Epidermal melanocyte (primary cell): ENCODE data around the gene RSPH1.
A peak's percentile ranks its signal among the peaks of the same experiment; 100 is the strongest.

Source experiments
- DNase-seq: peaks from one replicate; pipeline ENCODE4 v3.0.0; 2011; ENCODE audit warnings: low spot score; ENCODE audit not compliant: insufficient read length

RSPH1 gene

DNA sequence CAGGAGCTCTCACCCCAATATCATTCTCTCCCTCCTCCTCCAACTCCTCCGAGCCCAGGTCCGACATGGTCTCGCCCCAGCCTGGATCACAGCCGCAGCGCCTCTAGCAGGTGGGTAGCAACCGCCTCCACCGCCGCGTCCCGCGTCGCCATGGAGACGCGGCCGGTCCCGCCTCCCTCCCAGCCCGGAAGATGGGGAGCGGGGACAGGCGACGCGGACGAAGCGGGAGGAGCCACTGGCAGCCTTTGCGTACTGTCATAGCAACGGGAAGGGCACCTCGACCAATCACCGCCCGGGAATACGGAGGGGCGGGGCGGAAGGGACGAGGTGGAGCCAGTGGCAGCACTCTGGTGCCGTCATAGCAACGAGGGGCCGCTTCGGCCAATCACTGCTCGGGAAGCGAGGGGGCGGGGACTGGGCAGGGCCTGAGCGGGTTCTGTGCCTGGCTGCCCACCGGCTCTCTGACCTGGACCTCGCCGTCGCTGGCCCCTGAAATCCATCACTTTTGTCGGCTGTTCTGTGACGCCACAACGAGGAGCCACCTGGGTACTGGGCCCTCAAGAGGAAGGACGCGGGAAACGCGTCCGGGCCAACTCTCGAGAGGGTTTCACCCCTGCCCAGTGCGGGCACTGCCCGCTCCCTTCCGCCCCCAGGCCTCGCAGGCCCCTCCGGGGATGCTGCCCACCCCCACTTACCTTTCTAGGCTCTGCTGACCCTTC, at the start of gene RSPH1:
TSS of gene RSPH1 (minus strand) at position 105 of the 719 bp plus-strand sequence. CDS start at position 67, 38 bp downstream.
- DNase-seq = peak; percentile 92

DNA sequence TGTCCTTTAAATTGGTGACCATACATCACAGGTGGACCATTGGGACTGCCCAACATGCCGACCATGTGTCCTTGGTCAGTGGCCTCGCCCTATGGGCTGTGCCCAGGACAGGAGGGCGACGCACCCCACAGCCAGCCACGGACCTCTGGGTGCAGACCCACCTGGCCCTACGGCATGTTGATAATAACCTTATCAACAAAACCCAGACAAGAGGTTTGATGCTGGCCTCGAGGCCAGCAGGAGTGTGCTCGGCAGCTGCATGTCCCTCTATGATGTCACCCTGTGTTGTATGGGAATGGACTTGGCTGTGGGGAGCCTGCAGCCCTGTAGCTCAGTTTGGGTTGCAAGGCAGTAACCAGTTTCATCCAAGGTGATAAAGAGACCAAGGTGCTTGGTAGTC, 49.7 kb upstream of the RSPH1 start:
- no peak for DNase-seq

DNA sequence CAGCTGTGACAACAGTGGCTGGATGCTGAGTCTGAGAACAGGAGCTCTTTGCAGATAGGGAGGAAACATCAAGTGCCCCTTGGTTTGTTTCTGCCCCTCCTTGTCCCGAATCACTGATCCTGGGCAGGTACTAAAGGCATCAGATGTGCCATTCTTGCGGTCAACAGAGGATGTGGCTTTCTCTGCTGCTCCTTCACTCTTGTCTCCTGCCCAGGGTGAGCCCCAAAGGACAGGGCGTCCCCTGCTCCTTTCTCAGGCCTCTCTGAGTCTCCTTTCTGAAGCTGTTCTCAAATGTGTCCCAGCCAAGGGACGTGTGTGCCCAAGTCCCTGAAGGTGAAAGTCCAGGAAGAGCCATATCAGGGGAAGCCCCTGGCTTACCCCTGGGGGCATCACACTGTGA, 49.3 kb upstream of the RSPH1 start:
- DNase-seq = no peak

DNA sequence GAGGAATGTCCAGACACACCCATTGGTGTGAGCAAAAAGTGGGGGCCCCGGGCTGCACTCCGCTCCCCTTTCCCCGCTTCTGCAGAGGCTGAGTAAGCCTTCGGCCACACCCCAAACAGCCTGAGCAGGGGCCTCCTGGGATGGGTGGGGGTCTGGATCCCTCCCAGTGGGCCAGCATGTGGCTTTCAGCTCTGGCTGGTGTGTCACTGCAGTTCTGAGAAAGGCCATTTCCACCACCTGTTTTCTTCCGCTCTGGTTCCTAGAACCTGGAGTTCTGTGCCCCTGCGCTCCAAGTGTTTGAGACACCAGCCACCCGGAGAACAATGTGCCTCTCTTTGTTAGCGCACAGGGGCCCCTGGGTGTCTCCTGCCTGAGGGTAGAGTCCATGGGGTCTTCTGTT, 48.5 kb upstream of the RSPH1 start:
- DNase-seq = no peak

DNA sequence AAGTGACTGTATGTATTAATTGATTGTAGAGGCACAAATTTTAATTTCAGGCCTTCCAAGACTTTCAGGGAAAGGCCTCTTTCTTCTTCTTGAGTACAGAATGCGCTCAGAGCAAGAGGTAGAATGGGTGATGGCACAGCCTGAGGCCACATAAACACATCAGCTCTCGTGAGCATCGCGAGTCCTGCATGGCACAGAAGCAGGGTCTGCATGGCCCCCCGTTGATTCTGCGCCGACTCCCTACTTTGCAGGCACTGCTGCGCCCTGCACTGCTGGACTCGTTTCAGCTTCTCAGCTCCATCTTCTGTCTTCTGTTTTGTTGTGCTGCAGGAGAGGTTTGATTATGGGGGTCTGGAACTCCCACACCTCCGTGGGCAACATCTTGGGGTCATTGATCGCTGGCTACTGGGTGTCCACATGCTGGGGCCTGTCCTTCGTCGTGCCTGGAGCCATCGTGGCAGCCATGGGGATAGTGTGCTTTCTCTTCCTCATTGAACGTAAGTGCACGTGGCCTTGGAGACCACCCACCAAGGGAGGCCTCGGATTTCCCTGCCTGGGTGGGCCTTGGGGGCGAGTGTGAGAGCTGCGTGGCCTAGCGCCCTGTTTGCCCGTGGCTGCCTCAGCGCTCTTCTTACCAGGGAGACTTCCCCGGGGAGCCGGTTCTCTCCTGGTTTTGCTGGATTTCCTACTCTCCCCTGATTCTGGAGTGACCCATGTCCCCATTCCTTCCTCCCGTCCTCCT, 47.3 kb upstream of the RSPH1 start:
- no peak for DNase-seq

DNA sequence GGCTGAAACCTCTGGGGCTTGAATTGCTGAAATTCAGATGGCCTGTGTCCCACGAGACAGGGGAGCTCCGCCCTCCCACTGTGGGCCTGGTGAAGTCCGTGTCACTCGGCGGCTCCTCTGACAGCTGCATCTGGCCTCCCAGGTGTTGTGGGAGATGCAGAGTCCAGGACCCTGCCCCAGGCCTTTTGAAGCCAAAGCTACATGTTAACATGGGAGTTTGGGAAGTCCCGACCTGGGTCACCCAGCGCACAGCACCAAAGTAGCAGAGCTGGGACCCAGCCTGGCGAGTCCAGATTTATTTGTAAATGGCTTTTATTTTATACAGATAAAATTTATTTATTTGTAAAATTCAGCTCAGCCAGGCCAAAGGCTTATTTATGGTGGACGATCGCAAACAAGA, 46.6 kb upstream of the RSPH1 start:
- DNase-seq = no peak

DNA sequence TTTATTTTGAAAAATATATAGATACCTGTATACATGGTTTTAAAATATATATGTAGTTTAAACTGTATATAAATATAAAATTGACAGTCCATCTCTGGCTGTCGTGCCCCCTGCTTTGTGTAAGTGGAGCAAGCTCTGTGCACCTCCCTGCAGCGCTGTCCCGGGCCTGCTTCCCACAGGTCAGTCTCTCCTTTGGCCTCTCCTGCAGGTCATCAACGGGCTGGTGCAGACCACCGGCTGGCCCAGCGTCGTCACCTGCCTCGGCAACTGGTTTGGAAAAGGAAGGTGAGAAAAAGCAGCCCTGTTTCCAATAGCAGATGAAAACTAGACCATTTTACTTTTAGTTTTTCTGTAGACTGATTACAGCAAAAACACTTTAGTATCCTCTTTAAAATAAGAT, 46.2 kb upstream of the RSPH1 start:
- DNase-seq = no peak

DNA sequence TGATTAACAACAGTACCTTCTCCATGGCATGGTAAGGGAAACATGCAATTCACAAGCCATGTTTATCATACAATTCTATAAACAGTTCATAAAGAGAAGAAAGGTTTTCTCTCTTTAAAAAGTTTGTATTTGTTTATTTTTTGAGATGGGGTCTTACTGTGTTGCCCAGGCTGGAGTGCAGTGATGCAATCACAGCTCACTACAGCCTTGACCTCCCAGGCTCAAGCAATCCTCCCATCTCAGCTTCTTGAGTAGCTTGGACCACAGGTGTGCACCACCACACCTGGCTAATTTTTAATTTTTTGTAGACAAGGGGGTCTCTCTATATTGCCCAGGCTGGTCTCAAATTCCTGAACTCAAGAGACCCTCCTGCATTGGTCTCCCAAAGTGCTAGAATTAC, 45.6 kb upstream of the RSPH1 start:
- no peak for DNase-seq

DNA sequence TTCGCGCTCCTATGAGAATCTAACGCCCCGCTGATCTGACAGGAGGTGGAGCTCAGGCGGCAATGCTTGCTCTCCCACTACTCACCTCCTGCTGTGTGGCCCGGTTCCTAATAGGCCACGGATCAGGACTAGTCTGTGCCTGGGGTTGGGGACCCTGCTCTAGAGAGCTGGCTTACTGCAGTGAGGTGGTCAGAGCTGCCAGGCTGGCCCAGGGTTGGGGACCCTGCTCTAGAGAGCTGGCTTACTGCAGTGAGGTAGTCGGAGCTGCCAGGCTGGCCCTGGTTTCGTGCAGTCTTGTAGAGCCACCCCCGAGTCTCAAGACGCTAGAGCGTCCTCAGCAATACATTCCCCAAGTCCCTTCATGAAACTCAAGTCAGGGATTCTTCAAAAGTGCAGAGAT, 45.1 kb upstream of the RSPH1 start:
- no peak for DNase-seq

DNA sequence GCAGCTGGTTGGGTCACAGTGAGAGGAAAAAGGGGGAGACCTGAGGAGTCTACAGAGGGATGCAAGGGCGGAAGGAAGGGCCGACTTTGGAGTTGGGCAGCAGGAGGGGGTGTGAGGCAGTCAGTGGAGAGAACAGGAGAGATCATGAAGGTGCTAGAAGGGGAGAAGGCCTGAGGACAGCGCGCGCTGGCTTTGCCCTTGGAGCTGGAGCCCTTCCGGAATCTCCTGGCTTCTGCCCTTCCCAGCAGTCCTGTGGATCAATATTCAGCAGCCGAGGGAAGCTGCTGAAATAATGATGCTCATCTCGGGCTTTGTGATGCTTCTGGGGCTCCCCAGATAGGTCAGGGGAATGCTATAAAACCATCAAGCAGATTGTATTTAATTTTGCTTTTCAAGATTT, 44.4 kb upstream of the RSPH1 start:
- DNase-seq = no peak

DNA sequence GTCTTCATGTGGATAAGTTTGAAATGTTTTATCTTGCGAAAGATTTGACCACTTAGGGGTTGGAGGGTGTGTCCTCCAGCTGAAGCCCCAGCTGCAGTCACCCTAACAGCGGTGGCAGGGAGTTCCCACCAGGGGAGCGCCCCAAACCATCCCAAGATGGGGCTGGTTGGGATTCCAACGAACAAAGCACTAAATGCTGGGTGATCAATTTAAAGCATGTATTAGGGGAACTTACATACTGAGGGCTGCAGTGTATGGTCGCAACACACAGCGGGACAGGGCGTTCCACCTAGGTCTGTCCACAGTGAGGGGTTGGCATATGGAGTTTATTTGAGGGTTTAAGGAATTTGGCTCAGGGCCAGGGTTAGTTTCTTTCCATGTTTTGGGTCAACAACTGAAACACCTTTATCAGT, 43.9 kb upstream of the RSPH1 start:
- no peak for DNase-seq

DNA sequence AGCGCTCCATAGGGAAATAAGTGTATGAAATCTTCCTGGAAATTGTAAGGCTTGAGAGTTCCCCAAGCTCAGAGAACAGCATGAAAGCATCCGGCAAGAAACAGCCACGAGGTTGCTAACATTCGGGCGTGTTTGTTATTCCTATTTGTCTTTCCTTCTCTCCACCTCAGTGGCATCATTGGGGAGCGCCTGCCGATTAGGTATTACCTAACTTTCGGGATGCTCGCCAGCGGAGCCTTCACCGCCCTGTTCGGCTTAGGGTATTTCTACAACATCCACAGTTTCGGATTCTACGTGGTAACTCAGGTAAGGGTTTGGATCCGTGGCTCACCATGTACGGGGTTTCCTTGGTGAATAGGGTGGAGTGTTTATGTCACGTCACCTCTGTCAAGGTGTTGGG, 43.3 kb upstream of the RSPH1 start:
- no peak for DNase-seq

DNA sequence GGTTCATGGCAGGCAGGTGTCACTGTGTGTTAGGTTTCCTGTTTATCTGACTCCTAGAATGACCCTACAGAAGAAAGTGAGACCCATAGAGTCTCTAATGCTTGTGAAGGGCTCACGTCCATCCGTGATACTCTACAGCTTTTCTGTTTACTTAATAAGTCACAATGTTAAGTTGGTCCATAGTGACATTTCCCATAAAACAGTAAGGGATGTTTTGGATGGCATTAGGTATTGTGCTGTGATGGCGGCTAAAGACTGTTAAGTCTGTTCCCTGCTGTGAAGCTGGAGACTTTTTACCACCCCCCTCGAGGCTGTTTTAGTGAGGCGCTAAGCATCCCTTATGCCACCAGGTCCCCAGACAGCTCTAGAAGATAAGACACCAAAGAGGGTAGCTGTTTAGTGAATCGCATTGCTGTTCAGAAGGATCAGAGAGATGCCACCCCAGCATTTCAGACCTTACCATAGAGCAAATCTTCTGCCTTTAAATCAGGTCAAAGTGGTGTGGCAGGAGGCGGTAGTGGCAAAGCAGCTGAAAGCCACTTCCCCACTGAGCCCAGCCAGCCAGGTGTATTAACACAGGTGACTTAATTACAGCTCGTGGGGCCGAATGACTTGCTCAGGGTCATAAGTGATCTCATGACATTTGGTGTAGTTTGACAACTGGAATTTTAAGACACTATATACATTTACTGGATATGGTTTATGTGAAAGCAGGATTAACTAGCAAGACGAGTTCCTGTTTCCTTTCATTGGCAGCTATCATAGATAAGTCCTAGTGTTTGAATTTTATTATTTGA, 42.7 kb upstream of the RSPH1 start:
- no peak for DNase-seq

DNA sequence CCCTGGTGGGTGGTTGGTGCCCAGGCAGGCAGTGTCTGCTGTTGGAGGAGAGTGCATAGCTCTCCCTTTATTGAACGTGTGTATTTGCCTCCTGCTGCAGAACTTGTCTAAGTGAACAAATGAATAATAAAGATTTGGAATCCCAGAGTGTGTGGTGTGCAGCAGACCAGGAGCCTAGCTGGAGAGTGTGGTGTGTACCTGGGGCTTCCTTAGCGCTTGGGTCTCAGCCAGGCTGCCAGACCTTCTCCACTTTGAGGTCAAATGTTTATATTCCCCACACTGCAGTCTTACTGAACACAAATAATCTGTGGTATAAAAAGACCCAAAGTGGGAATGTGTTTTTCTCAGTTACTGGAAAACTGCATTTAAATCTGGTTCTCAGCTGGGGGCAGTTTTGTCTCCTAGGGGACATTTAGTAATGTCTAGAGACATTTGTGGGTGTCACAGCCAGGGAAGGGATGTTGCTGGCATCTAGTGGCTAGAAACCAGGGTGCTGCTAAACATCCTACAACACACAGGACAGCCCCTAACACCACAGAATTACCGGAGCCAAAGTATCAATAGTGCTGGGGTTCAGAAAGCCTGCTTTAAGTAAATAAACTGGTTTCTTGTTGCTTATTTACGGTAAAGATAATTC, 41.2 kb upstream of the RSPH1 start:
- DNase-seq = no peak

DNA sequence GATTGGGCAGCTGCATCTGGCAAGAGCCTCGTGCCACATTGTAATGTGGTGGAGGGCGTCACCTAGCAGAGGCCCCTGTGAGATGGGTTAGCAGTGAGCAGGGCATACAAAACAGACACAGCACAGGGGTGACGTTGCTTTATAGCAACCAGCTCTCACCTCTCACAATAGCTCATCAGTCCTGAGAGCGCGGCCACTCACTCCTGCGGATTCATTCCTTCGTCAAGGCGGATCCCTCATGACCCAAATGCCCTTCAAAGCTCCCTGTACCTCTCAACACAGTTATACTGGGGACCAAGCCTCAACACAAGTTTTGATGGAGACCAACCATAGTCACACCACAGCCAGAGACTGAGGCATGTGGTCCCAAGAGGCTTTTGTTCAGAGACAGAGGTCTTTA, 40.6 kb upstream of the RSPH1 start:
- DNase-seq = no peak

DNA sequence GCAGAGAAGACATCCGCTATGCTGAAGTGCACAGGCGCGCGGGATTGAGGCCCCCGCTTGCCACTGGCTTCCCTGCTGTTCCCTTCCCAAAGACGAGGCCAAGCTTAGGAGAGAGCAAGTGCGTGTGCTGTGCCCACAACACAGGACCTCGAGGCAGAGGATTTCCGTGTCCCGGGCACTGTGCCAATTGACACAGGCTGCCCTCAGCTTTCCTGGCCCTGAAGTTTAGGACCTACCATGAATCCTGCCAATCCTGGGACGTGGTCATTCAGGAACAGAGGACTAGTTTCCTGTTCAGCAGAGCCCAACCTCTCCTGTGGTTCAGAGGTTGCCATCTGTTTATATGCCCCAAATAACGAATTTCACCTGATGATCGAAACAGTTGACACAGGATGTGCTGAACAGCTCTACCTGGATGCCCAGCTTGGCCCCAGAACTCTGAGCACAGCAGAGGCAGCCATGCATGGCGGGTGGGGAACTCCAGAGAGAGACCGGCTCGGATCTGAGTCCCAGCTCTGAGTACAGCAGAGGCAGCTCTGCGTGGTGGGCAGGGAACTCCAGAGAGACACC, 39.7 kb upstream of the RSPH1 start:
- no peak for DNase-seq

DNA sequence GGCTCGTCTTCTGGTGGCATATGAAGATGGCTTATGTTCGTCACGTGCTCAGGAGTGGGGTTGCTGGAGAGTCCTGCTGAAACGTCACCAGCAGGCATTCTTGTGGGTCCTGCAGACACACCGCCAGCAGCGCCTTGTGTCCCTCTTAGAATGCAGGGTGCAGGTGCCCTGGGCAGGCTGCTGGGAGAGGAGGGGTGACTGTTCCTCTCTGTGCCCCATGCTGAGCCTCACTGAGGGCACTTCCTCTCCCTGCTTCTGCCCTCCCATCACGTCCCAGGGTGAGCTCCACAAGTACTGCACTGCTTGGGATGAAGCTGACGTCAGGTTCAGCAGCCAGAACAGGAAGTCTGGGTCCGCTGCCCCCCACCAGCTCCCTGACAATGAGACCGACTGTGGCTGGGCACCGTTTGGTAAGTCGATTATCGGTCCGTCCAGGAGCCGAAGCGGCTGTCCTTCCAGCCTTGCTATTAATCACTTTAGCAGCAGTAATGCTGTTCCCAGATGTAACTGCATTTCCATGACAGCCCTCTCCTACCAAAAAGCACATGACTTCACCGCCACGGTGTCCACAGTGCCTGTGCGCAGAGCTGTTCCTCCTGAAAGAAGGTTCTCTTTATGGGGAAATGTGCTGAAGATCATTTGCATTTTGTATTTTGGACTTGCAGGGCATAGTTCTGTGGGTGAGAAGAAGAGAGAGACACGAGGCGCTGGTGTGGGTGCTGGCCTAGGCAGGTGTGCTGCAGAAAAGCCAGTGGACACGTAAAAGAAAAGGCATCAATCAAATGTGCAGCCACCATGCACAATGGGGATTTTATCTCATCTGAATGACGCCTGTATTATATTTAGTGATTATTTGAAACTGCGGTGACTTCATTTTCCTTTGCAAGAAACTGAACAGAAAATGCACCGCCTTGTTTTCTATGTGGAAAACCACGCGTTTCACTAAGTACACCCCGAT, 38.7 kb upstream of the RSPH1 start:
- no peak for DNase-seq

DNA sequence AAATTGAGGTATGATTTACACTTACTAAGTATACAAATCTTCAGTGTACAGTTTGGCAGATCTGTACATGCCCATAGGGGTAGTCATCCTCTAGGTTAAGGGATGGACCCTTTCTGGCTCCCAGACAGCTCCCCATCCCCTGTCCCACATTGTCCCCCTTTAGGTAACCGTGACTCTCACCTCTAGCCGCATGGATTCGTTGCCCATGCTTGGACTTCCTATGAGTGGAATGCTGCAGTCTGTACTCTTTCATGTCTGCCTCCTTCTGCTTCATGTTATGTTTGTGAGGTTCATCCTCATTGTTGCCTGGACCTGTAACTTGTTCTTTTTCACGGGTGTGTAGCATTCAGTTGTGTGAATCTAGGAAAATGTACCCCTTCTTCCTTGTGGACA, 37.9 kb upstream of the RSPH1 start:
- no peak for DNase-seq

DNA sequence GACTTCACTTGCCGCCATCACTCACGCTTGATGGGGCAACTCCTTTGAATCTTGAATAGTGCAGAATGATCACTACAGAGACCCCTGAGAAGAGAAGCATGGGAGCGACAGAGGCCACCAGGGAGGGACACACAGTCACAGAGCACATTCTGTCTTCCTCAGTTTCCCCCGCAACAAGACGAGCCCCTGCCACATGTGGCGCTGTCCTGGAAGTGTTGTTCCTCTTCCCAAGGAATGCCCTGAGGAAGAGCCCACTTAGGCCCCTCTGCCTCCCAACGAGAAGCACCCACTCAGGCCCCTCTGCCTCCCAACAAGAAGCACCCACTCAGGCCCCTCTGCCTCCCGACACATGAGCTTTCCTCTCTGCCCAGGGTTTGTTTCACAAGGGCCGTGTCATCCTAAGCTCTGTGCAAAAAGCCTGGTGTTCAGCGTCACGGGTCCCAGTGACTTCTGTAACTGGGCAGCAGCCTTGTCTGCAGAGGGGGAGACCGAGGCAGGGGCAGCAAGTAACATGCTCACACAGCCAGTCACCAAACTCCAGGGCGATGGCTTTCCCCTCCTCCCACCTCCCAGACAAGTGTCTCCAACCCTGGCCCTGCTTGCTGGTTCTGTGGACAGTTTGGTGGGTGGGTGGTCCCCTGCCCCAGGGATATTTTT, 37.4 kb upstream of the RSPH1 start:
- no peak for DNase-seq
